ENCODE data around the gene PDK3. TPM values are rescaled to one million over a fixed set of nuclear protein-coding genes. Genes with fewer than 3 reads are reported as not detected.

The PDK3 gene
- total RNA-seq, 1 experiment from 2014 or later: 6.6 TPM

DNA sequence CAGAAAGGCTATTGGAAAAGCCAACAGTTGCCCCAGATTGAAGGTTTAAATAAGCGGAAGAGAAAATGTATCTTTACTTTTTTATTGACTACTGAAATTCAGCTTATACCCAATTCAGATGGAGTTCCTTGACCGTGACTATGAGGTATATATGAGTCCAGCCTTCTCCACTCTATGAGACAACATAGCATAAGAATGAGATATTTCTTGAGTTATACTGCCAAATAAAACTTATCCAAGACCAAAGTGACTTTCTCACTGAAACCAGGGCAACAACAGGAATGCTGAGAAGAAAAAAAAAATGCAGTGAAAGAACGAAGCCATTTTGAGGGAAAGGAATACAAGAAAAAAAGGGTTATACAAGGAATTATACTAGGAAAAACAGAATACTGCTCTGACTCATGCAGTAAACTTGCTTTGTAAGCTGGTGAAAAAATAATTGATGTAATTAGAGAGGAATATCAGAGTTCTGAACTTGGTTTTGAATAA lies 16.3 kb upstream of the PDK3 start:
- no peak for DNase-seq (ENCODE audit: low spot score)
- Histone ChIP-seq H3K27me3 (replicated peaks; ENCODE audit: insufficient read depth, low read depth, low read length, poor library complexity) (peaks cover 14% of the 10 kb centered on the region), H3K27ac (ENCODE audit: low read depth, low read length, poor library complexity, severe bottlenecking) (no peak overlapping the region), H3K4me3 (ENCODE audit: low read depth, low read length, poor library complexity, severe bottlenecking) (no peak overlapping the region), H3K9me3 (ENCODE audit: low read depth, low read length, poor library complexity, severe bottlenecking) (no peaks in the 10 kb centered on the region), H3K4me1 (ENCODE audit: insufficient read depth, low read length, poor library complexity, severe bottlenecking) (no peaks in the 10 kb centered on the region), H3K36me3 (ENCODE audit: insufficient read depth, low read length, poor library complexity, severe bottlenecking) (no peaks in the 10 kb centered on the region)
- no TSS peak for BruUV-seq (replicated peaks)
- intact Hi-C loops (cut with micrococcal nuclease; ENCODE audit: unreplicated experiment): no loop called here
- CTCF ChIA-PET: no interaction called here
- POLR2A ChIA-PET (ENCODE audit: low non-redundant PET): no interaction called here
- TF ChIP-seq, protein P1, sequence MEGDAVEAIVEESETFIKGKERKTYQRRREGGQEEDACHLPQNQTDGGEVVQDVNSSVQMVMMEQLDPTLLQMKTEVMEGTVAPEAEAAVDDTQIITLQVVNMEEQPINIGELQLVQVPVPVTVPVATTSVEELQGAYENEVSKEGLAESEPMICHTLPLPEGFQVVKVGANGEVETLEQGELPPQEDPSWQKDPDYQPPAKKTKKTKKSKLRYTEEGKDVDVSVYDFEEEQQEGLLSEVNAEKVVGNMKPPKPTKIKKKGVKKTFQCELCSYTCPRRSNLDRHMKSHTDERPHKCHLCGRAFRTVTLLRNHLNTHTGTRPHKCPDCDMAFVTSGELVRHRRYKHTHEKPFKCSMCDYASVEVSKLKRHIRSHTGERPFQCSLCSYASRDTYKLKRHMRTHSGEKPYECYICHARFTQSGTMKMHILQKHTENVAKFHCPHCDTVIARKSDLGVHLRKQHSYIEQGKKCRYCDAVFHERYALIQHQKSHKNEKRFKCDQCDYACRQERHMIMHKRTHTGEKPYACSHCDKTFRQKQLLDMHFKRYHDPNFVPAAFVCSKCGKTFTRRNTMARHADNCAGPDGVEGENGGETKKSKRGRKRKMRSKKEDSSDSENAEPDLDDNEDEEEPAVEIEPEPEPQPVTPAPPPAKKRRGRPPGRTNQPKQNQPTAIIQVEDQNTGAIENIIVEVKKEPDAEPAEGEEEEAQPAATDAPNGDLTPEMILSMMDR (conservative IDR thresholded peaks at IDR 0.05; ENCODE audit: low read depth, low read length): no peak
- TF ChIP-seq EZH2 (IDR thresholded peaks at IDR 0.05; ENCODE audit: borderline replicate concordance, low read depth, low read length, poor library complexity, severe bottlenecking): no peak

DNA sequence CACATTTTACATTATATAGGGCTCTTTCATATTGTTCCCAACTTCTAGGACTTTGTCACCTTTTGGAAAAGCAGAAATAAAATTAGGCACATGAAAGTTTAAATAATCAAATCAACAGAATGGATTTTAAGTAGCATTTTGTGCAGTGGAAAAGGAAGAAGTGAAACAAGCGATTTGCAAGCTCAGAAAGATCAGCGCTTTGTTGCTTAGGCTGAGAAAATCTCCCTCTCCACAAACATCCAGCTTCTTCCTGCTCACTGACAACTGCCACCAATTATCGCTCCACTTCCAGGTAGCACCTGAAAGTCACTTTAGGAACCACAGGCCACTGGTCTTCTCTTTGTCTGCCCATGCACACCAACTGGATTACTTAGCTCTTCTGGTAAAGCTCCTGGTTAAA lies 2.0 kb upstream of the PDK3 start:
- Histone ChIP-seq H3K9me3 (ENCODE audit: low read depth, low read length, poor library complexity, severe bottlenecking) (no peaks in the 10 kb centered on the region), H3K27me3 (replicated peaks; ENCODE audit: insufficient read depth, low read depth, low read length, poor library complexity) (peaks cover 23% of the 10 kb centered on the region), H3K4me3 (ENCODE audit: low read depth, low read length, poor library complexity, severe bottlenecking) (no peak overlapping the region), H3K4me1 (ENCODE audit: insufficient read depth, low read length, poor library complexity, severe bottlenecking) (no peaks in the 10 kb centered on the region), H3K27ac (ENCODE audit: low read depth, low read length, poor library complexity, severe bottlenecking) (no peak overlapping the region), H3K36me3 (ENCODE audit: insufficient read depth, low read length, poor library complexity, severe bottlenecking) (no peaks in the 10 kb centered on the region)
- TF ChIP-seq, protein P1 (conservative IDR thresholded peaks at IDR 0.05; ENCODE audit: low read depth, low read length): no peak
- TF ChIP-seq EZH2 (IDR thresholded peaks at IDR 0.05; ENCODE audit: borderline replicate concordance, low read depth, low read length, poor library complexity, severe bottlenecking): no peak
- ChIA-PET CTCF (no interaction called here), POLR2A (ENCODE audit: low non-redundant PET) (no interaction called here)
- BruUV-seq (replicated peaks): no TSS peak
- intact Hi-C loops (cut with micrococcal nuclease; ENCODE audit: unreplicated experiment): no loop called here
- DNase-seq (ENCODE audit: low spot score): no peak

DNA sequence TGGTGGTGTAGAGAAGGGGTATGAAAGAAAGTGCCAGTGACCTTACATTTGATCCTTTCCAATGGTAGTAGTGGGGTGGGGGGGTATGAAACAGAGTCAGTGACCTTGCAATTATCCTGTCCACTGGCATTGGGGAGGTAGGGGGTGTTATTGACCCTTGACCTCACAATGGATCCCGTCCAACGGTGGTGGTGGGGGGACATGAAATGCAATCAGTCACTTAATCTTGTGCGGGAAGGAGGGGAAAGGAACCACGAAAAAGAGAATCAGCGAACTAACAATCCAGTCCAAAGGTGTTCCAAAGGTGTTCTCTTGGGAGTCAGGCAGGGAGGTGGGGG lies 619 bp upstream of the PDK3 start:
- H3K36me3 ChIP-seq (ENCODE audit: insufficient read depth, low read length, poor library complexity, severe bottlenecking): no peaks in the 10 kb centered on the region
- H3K27ac ChIP-seq (ENCODE audit: low read depth, low read length, poor library complexity, severe bottlenecking): no peak overlapping the region
- POLR2A ChIA-PET (ENCODE audit: low non-redundant PET): no interaction called here
- TF ChIP-seq, protein P1 (conservative IDR thresholded peaks at IDR 0.05; ENCODE audit: low read depth, low read length): no peak
- CTCF ChIA-PET: no interaction called here
- intact Hi-C loops (cut with micrococcal nuclease; ENCODE audit: unreplicated experiment): no loop called here
- no peak for DNase-seq (ENCODE audit: low spot score)
- H3K9me3 ChIP-seq (ENCODE audit: low read depth, low read length, poor library complexity, severe bottlenecking): no peaks in the 10 kb centered on the region
- H3K4me1 ChIP-seq (ENCODE audit: insufficient read depth, low read length, poor library complexity, severe bottlenecking): no peaks in the 10 kb centered on the region
- H3K4me3 ChIP-seq (ENCODE audit: low read depth, low read length, poor library complexity, severe bottlenecking): peak overlapping the region; percentile 64
- no TSS peak for BruUV-seq (replicated peaks)
- H3K27me3 ChIP-seq (replicated peaks; ENCODE audit: insufficient read depth, low read depth, low read length, poor library complexity): peaks cover 24% of the 10 kb centered on the region

Measured in A673 (cell line).